NCI-H1092 treated with DMSO at 0.1 percent for 48 hours (cell line): ENCODE measurements around the gene CCNY.
"Not testable (repeated sequence)": the region's sequence is repeated elsewhere in the genome, so short reads cannot be mapped to it uniquely, and the experiment has no call there.

Source experiments
- DNase-seq: peaks from one replicate; lab custom pipeline; 2025; lab: John Stamatoyannopoulos, UW

Gene CCNY

DNA sequence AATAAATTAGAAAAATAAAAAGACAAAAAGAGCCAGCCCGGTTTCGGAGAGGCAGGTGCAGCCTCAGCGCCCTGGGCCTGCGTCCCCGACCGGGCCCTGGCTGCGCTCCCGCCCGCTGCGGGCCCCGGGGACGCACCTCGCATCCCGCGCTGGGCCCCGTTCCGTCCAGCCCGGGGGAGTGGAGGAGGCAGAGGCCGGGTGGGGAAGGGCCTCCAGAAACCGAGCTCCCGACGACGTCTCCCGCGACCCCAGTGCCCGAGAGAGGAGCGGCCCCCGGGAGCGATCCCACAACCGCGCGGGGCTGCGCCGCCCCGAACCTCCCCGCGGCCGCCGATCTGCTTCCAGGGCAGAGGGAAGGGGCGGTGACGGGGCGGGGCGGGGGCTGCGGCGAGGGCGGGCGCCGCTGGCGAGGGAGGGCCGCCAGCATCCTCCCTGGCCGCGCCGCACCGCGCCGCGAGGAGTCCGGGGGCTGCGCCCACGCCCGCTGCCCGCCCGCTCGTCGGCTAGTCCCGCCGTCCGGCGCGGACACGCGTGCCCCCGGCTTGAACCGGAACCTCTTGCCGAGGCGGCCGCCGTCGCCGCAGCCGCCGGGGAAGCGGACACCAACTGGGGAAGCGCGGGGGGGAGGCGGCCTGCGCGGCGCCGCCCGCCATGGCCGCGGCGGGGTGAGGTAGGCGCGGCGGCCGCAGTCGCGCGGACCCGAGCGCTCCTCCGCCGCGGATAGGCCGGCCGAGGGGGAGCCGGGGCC, at the start of gene CCNY:
Gene CCNY, plus strand, starts transcription at position 426 of the 748 bp plus-strand sequence. CDS start 545 bp downstream, outside the sequence.
- peak; percentile 31 for DNase-seq

DNA sequence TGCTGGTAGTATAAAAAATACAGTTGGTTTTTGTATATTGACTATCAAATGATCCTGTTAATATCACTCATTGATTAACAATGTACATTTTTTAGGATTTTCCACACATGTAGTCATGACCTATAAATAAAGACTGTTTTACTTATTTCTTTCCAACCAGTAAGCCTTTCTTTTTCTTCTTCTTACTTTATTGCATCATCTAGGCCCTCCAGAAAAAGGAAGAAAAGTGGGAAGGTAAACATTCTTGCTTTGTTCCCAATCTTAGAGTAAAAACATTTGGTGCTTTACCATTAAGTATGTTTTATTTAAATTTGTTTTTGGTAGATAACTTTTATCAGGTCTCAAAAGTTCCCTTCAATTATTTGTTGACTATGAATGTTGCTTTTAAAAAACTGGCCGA, 47.1 kb upstream of the CCNY start:
- no peak for DNase-seq

DNA sequence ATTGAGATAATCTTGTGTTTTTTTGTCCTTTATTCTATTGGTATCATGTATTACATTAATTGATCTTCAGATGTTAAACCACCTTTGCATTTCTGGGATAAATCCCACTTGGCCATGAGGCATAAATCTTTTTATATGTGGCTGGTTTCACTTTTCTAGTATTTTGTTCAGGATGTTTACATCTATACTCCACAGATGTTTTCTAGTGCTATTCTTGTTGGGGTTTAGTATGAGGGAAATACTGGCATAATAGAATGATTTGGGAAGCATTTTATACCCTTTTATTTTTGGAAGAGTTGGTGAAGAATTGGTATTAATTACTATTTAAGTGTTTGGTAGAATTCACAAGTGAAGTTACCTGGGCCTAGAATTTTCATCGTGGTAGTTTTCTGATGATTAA, 41.8 kb upstream of the CCNY start:
- DNase-seq = no peak

DNA sequence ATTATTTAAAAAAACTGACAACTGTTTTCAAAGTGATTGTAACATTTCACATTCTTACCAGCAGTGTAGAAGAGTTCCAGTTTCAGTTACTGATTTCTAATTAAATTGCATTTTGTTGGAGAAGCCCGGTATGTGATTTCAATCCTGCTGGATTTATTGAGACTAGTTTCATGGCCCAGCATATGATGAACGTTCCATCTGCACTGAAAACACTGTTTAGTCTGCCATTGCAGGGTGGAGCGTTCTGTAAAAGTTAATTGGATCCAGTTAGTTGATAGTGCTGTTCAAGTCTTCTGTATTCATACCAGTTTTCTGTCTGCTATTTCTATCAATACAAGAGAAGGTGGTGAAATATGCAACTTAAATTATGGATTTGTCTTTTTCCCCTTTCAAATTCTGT, 37.3 kb upstream of the CCNY start:
- DNase-seq = no peak

DNA sequence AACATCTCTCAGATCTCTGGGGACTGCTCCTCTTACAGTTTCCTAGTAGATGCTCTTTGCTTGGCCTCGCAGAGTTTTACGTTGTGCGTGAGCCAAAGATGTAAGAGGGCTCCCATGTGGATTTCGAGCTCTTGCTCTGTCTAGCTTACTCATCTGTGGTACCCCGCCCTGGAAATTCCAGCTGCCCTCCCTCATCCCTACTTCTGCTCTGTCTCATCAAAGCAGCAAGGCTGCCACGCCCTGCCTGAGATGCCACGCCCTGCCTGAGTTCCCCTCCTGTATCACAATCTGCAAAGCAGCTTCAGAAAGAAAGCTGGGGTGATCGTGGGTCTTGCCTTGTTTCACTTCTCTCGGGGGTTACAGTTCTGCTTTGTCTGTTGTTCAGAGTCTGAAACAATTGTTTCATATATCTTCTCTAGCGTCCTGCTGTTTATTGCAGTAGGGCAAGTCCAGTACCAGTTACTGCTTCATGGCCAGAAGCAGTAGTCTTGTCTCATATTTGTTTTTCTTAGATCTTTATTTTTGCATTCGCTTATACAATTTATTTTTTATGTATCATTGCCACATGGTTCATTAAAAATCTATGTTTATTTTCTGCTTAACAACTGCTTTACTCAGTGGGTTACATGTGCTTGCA, 36.1 kb upstream of the CCNY start:
- no peak for DNase-seq

DNA sequence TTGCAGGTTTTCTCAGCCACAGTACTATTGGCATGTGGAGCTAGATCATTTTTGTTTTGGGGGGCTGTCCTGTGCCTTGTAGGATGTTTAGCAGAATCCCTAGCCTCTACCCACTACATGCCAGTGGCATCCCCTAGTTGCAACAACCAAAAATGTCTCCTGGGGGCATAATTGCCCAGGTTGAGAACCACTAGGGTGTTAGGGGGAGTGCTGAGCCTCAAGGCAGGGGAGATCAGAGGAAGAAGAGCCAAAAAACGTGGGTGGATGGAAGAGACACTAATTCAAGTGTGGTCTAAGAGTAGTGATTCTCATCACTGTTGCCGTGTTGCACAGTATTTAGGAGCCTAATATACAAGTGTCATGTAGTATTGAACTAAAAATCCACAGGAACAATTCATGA, 31.7 kb upstream of the CCNY start:
- no peak for DNase-seq

DNA sequence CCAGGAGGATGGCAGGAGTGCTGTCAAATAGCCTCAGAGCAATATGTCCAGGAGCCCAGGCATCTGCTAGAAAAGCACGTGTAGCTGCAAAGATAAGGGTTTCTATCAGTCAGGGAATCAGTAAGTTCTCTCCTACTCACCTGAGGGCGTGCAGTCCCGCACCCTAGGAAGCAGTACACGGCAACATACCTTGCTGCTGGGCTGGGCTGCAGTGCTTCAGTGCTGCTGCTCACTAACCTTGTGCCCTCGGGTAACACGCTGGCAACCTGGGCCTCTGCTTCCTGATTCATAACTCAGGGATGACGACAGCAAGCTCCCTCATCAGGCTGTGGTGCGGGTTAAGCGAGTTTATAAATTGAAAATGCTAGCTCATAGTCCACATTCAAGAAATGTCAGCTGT, 29.5 kb upstream of the CCNY start:
- no peak for DNase-seq

DNA sequence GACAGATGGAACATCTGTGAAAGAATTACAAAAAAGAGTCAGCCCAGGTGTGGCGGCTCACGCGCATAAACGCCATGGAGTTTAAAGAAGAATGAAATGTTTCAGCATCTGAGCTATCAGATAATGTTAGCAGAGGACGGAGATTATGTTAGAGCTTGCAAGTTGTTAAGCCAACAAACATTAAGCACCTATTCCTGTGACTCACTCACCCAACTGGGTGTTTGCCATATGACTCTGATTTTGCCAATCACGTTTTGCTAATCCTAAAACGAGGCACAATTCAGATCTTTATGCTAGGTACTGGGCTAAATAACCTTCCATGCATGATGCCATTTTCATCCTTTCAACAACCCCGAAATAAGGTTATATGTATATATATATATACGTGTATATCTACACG, 29.0 kb upstream of the CCNY start:
- no peak for DNase-seq

DNA sequence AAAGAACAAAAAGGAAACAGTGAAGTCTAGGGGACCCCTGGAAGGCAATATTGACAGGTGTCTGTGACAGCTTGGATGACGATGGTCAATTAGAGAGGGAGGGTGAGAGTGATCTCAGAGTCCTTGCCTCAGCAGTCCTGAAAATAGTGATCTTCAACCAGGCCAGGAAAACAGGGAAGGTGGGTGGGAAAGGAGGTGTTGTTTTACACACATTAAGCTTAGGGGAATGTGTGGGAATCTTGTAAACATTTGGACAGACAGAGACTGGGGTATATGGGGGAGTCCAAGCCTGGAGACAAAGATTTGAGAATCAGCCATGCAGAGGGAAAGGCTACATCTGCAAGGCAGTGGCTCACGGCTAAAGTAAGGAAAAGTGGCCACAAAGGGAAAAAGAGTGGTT, 27.5 kb upstream of the CCNY start:
- DNase-seq = no peak

DNA sequence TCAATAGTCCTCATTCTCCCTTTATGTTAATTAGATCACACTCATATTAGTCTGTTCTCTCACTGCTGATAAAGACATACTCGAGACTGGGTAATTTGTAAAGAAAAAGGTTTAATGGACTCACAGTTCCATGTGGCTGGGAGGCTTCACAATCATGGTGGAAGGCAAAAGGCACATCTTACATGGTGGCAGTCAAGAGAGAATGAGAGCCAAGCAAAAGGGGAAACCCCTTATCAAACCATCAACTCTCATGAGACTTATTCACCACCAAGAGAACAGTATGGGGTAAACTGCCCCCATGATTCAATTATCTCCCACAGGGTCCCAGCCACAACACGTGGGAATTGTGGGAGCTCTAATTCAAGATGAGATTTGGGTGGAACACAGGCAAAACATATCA, 22.2 kb upstream of the CCNY start:
- not testable (repeated sequence) for DNase-seq

DNA sequence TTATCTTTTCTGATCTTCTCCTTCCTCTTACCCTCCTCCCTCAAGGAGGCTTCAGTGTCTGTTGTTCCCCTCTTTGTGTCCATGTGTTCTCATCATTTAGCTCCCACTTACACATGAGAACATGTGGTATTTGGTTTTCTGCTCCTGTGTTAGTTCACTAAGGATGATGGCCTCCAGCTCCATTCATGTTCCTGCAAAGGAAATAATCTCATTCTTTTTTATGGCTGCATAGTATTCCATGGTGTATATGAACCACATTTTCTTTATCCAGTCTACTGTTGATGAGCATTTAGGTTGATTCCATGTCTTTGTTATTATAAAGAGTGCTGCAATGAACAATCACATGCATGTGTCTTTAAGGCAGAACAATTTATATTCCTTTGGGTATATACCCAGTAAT, 21.1 kb upstream of the CCNY start:
- not testable (repeated sequence) for DNase-seq

DNA sequence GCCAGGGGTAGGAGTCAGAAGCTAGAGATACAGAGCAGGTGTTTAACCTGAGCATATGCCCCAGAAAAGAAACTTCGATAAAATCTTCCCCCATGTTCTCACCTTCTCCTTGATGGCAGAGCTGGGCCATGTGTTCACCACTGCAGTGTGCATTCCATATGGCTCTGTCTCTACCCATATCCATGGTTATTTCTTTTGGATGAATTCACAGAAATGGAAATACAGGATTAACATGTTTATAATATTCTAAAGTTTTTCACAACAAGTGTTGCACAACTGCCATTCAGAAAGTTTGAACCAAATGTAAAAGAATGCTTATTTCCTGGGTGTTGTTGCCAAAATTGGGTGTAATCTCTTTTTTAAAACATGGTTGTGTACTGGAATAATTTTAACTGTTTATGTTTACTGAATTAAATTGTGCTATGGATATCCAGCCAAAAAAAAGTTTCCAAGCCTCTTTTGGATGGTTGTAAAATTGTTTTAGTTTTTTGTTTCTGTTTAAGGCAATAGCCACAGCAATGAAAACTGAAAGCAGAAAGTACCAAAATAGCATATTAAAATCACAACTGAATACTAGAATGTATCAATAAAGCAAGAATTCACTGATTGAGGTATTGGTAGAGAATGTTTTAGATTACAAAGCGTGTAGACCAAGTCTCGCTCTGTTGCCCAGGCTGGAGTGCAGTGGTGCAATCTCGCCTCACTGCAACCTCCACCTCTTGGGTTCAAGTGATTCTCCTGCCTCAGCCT, 19.9 kb upstream of the CCNY start:
- DNase-seq = no peak

DNA sequence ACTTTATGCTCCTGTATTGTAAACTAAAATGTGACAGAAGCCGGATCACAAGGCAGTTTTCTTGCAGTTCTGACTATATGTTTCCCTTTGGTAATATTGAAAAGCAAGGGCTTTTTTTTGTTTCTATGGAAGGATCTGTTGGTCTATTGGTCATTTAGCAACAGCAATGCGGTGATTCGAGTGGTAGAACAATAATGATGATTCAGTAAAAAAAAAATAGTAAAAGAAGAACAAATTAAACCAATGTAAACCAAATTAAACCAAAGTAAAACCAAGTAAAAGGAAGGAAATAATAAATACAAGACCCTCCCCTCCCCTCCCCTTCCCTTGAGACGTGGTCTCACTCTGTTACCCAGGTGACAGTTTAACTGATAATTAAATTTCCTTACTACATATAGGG, 17.8 kb upstream of the CCNY start:
- no peak for DNase-seq

DNA sequence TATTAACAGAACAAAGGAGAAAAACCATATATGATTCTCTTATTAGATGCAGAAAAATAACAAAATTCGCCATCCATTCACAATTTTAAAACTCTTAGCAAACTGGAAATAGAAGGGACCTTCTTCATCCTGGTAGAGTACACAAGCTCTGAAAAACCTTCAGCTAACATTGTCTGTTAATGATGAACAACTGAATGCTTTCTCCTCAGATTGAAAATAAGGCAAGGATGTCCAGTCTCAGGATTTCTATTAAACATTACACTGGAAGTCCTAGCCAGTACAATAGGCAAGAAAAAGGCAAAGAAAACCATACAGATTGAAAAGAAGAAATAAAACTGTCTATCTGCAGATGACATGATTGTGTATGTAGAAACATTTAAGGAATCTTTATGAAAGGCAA, 16.0 kb upstream of the CCNY start:
- no peak for DNase-seq

DNA sequence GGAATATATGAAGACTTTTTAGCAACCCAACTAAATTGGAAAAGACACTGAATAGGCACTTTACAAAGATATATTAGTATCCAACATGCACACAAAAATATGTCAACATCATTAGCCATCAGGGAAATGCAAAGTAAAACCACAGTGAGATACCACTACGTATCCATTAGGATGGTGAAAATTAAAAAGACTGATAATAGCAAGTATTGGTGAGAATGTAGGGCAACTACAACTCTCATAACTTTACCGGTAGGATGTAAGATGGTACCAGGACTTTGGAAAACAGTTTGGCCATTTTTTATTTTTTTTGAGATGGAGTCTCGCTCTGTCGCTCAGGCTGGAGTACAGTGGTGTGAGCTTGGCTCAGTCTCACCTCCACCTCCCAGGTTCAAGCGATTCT, 13.7 kb upstream of the CCNY start:
- DNase-seq = no peak

DNA sequence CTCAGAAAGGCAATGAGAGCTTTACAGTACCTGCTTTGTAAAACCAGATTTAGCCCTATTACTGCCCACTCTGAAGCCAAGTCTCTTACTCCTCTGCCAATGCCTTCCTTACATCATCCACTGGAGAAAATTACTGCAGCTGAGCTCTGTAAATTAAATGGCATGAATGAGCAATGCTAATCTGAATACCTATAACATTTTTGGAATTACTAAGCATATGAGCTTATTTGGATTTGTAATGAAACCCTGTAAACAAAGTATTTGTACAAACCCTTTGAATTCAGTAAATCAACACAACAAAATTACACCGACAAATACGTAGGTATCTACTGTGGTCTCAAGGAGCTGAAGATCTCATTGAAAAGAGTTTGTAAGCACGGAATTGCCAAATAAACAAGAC, 12.1 kb upstream of the CCNY start:
- DNase-seq = no peak

DNA sequence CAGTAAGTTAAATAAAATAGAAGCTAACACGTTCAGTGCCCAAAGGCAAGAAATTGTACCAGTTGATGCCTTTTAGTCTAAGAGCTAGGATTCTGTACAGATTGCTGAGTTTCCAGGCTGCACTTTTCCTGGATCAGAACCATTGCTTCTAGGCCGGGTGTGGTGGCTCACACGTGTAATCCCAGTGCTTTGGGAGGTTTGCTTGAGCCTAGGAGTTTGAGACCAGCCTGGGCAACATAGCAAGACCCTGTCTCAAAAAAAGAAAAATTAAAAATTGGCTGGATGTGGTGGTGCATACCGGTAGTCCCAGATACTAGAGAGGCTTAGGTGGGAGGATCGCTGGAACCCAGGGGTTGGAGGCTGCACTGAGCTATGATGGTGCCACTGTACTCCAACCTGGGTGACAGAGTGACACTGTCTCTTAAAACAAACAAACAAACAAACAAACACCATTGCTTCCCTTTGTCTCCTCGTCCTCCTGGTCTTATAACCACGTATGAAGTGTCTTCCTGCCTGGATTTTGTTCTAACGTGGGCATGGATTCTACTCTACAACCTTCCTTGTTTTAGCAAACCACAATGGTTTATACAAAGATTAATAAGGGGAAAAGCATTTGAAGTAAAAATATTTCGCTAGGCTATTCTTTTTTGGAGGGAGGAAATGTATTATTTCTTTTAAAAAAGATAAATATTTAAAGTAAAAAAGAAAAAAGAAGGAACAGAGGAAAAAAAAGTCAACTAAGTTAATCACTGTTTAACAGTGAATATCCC, 9.7 kb upstream of the CCNY start:
- DNase-seq = no peak

DNA sequence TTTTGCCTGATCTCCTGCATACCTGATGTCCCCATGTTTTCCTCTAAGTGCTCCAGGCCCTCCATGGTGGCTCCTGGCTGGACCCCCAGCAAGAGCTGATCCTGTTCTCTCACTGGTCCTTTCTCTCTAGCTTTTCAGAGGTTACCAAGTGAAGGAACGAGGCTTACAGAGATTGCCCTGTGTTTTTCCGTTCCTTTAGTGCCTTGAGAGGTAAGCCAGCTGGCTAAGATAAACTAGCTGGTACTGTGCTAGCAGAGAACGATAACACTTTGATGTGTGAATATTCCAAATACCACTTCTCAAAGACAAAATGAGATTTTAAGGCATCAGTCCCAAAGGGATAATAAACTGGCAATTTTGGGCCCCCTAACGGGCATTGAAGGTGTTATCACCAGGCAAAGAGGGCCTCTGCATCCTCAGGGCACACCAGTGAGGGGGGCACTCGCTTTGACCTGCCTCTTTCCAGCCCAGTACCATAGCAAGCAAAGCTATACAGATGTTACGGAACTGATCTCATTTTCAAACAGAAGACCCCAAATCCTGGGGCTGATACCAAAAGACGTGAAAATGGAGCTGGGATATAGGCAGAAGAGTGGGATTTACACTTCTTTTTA, 8.4 kb upstream of the CCNY start:
- DNase-seq = no peak

DNA sequence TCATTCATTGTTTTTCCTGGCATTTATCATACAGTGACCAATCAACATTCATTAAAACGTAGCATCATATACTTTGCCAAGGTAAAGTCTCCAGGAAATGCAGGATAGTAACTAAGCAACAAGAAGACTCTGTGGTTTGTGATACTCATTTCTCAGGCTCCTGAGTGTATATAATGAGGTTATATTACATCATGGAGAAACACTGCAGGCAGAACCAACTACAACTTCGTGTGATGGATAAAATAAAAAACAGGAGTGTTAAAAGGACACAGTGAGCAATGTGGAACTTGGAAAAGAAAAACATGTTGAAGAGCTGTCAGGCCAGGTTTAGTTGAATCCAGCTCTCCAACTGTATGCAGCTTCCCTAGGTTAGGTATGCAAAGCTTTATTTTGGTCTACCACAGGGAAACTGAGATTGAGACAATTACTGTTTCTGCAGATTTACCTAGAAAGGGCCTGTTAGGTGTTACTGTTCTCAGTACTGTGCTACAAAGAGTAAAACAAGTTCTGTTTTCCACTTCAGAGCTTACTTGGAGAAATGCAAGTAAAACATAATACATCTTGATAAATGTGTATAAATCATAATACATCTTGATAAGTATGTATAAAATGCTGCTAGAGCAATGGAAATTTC, 7.8 kb upstream of the CCNY start:
- no peak for DNase-seq

DNA sequence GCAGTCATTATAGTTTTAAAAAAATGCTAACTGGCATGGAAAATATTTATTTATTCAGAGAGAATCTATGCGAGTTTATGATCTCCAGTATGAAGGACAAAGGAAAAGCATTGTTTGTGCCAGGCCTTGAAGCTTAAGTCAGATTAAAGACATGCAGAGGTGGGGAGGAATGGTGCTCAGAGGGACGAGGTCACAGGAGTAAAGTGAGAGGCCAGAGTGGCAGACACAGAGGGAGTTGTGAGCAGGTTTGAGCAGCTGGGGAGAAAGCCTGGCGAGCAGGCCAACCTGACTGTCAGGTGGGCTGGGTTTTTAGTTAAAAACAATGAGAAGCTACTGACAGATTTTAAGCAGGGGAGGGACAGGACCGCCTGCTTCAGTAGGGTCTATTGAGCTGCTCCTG, 6.8 kb upstream of the CCNY start:
- DNase-seq = no peak

DNA sequence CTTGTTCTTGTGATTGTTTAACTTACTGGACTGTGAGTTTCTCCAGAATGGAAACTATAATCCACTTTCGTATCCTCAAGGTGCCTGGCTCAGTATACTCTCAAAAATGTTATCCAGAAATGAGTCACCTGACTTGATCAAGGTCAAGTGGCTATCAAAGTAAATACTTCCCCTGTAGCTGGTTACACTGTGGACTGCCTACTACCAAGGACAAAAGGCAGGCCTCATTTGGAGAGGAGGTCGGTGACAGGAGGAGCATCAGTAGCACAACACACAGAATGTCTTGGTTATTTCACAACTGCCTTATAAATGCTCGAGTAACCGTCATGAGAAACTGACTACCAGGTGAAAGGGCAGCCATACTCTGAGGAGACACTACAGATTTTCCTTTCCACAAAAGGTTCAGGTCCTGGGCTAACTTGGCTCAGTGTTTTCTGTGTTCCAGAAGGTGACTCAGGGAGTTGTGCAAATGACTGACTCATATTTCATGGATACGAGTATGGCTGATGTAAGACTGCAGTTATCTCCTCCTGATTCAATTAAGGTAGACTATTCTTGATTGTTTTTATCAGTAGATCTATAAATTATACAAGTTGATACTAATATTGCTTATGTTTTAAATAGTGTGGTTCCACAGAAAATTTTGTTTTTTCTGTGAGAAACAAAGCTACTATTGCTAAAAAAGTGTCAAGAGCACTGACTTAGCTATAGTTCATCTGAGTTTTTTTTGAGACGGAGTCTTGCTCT, 4.2 kb upstream of the CCNY start:
- DNase-seq = no peak
